Body of pancreas (tissue), 4 donors: ENCODE measurements around the gene ACBD6.

Experiments
- POLR2A ChIP-seq, 3 donors: fragments of 450-650 bp; IDR thresholded peaks; one replicate each; pipeline ENCODE4 v1.6.1; 2016; ENCODE audit warnings: antibody characterized with exemption in 3 of 3, mild to moderate bottlenecking in 2 of 3
- TF ChIP-seq, protein P1 (sequence below), 7 experiments: fragments of 450-650 bp in 4 of 7; fragments of 200-600 bp in 3 of 7; sonication (generic) in 3 of 7; IDR thresholded peaks; one replicate each; pipeline ENCODE4 v1.5.1; 2016 to 2019; ENCODE audit warnings: antibody characterized with exemption in 7 of 7

GRCh38 chr1:180267761-180268555 lies 234.4 kb downstream of the ACBD6 start:
- TF ChIP-seq, protein P1, sequence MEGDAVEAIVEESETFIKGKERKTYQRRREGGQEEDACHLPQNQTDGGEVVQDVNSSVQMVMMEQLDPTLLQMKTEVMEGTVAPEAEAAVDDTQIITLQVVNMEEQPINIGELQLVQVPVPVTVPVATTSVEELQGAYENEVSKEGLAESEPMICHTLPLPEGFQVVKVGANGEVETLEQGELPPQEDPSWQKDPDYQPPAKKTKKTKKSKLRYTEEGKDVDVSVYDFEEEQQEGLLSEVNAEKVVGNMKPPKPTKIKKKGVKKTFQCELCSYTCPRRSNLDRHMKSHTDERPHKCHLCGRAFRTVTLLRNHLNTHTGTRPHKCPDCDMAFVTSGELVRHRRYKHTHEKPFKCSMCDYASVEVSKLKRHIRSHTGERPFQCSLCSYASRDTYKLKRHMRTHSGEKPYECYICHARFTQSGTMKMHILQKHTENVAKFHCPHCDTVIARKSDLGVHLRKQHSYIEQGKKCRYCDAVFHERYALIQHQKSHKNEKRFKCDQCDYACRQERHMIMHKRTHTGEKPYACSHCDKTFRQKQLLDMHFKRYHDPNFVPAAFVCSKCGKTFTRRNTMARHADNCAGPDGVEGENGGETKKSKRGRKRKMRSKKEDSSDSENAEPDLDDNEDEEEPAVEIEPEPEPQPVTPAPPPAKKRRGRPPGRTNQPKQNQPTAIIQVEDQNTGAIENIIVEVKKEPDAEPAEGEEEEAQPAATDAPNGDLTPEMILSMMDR (IDR thresholded peaks at IDR 0.05) = no peak
- no peak for TF ChIP-seq POLR2A (IDR thresholded peaks at IDR 0.05)
